Stimulated activated CD8-positive, alpha-beta memory T cell treated with anti-CD3 and anti-CD28 coated beads, Interleukin-7, amount 100 ng/mL, for 48 hours (primary cell): Measurements from ENCODE around the gene ACTL7A.
"Not testable (repeated sequence)": the region's sequence is repeated elsewhere in the genome, so short reads cannot be mapped to it uniquely, and the experiment has no call there.

ENCODE experiments used
- DNase-seq, 2 donors: peaks; one replicate each; pipeline ENCODE4 v3.0.0-alpha.2; 2020; ENCODE audit warnings: low read depth in 1 of 2; ENCODE audit errors: extremely low read depth in 1 of 2

ACTL7A gene

DNA sequence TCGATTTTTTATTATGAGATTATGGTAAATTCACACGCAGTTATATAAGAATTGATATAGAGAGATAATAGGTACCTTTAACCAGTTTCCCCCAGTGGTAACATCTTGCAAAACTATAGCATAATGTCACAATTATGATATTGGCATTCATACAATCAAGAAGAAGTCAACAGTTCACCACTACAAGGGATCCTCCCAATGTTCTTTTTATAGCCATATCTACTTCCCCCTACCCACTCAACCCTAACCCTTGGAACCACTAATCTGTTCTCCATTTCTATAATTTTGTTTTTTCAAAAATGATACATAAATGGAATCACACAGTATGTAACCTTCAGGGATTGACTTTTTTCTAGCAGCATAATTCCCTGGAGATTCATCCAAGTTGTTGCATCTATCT lies 16.1 kb upstream of the ACTL7A start:
- DNase-seq: no peak

DNA sequence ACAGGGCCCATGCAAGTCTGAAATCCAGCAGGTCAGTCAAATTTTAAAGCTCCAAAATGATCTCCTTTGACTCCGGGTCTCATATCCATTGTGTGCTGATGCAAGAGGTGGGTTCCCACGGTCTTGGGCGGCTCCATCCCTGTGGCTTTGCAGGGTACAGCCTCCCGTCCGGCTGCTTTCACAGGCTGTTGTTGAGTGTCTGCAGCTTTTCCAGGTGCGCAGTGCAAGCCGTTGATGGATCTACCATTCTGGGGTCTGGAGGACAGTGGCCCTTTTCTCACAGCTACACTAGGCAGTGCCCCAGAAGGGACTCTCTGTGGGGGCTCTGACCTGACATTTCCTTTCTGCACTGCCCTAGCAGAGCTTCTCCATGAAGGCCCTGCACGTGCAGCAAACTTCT lies 13.8 kb upstream of the ACTL7A start:
- not testable (repeated sequence) for DNase-seq

DNA sequence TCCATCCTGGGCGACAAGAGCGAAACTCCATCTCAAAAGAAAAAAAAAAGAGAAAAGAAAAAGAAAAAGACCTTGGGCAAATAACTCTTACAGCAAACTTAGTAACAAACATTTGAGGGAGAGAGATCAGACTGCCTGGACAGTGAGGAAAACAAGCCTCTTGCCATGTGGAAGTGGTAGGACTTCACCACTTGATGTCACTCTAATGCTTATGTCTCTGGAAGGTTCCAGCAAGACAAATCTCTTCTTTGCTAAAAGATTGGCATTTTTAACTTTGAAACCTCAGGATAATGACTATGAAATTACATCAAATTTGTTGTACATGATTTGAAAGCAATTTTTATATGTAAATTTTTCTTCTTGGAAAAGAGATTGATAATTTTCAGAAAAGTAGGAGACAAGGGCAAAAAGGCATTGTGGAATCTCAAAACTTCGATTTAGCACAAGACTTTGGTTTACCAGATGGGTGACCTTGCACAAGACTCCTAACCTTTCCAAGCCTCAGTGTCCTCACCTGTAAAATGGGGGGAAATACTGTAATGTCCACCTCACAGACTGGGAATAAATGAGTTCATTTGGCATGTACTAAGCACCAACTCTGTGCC lies 11.7 kb upstream of the ACTL7A start:
- DNase-seq: no peak

DNA sequence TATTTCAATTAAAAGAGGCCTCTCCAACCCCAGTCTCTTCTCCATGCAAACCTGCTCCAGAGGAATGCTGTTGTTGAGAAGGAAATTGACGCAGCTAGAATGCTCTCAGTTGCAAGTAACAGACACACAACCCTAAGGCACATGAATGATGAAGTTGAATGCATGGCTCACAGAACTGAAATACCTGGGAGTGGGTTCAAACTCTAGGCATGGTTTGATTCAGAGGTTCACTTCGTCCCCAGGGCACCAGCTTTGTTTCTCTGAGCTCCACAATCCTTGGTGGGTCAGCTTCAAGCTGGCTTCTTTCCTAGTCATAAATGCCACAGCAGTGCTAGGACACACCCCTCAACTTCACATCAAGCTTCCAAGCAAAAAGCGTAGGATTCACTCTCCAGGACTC lies 10.9 kb upstream of the ACTL7A start:
- DNase-seq: no peak

DNA sequence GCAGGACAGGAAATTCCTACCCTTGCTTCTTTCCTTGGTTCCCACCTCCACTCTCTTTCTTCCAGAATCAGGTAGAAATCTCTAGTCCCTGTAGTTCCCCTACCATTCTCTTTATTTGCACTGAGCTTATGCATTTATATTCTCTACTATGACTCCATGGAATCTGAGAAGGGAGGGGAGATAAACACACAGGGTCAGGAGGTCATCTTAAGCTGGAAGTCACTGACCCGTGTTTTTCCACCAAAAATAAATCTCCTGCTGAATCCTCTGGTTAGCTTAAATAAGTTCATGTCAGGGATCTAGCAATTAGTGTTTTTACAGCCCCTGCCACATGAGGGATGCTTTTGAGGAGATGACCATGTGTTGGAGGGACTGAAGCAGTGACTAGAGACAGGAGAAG lies 10.0 kb upstream of the ACTL7A start:
- DNase-seq: no peak

DNA sequence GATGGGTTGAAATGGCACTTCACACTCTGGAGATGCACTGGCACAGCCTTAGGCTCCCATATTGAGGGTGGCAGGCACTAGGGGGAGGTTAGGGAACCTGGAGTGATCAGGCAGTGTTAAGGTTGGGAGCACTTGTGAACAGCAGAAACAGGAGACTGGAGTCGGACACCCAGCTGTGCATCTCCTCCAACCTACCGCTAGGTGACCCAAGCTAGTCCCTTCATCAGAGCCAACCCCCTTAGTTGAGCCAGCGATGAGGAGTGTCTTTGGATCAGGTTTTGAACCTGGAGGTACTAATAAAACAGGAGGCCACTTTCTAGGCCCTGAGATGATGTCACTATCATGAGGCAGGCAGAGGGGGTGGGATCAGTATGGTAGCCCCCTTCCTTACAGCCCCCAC lies 8.0 kb upstream of the ACTL7A start:
- DNase-seq: no peak

DNA sequence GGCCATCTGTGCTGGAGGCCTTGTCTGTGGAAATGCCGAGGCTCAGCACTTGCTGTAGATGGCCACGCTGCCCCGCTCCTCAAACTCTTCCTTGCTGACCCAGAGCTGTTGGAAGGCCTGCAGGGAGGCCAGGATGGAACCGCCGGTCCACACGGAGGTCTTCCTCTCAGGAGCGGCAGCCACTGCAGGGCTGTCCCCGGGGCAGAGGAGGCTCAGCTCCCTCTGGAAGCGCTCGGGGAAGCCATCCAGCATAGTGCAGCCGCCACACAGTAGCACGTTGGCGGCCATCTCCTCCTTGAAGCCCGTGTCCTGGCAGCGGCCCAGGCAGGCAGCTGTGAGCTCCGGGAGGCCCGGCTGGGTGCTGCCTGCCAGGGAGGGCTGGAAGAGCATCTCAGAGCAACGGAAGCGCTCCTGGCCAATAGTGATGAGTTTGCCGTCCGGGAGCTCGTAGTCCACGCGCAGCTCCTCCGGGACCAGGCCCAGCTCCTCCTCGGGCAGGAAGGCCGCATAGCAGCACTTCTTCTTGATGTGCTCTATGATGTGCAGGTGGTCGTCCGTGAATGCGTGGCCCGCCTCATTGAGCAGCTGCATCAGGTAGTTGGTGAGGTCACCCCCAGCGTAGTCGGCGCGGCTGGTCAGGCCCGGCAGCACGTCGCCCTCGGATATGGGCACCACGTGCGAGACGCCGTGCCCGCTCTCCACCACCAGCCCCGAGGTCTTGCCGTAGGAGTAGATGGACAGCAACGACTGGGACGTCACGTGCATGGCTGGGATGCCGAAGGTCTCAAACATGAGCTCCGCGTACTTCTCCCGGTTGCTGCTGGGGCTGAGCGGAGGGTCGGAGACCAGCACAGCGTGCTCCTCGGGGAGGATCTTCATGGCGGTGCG lies 7.2 kb upstream of the ACTL7A start:
- DNase-seq: no peak

DNA sequence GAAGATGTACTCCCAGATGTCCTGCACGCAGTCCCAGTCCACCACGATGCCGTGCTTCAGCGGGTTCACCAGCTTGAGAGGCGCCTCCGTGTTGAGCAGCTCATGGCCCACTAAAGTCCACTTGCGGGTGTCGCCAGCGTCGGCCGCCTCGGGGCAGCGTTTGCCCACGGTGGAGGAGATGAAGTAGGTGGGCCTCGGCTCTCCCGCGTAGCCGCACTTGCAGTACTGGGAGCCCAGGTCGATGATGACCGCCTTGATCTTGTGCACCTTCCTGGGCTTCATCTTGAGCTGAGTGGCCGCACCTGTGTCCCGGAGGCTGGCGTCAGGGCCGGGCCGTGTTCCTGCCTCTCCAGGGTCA lies 6.6 kb upstream of the ACTL7A start:
- no peak for DNase-seq

DNA sequence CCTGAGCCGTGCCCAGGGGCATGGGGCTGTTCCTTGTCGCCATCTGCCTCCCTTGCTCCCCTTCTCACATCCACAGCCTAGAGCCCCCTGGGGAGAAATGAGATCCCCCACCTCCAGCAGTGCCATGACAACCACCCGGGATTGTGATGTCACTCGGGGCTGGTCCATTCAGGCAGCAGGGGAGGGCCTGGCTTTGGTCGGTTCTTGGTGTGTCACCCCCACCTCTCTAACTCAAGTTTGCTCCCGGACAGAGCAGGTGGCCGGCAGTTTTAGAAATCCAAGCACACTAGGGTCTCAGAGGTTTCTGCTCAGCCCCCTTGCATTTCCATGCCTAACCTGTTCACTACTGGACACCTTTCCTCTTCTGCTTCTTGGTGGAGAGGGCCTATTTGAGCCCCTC lies 6.2 kb upstream of the ACTL7A start, which contains the start of gene ACTL7B:
ACTL7B (minus strand) TSS at position 99 of the 400 bp plus-strand sequence; CDS start at position 43, 56 bp downstream.
- no peak for DNase-seq

DNA sequence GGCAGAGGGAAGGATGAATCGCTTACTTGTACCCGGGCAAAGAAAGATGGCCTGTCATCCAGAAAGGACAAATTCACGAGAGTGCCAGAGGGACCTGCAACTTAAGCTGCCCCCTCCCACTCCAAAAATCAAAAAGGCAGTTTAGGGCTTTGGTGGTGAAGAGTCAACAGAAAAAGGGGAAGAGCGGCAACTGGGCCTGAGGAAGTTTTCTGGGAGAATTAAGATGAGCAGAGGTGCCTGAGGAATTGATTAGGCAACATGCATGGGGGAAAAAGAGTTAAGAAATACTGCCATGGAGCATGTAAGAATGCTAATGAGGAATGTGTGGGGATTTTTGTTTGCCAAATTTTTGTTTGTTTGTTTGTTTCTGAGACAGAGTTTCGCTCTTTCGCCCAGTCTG lies 4.5 kb upstream of the ACTL7A start:
- DNase-seq: no peak

DNA sequence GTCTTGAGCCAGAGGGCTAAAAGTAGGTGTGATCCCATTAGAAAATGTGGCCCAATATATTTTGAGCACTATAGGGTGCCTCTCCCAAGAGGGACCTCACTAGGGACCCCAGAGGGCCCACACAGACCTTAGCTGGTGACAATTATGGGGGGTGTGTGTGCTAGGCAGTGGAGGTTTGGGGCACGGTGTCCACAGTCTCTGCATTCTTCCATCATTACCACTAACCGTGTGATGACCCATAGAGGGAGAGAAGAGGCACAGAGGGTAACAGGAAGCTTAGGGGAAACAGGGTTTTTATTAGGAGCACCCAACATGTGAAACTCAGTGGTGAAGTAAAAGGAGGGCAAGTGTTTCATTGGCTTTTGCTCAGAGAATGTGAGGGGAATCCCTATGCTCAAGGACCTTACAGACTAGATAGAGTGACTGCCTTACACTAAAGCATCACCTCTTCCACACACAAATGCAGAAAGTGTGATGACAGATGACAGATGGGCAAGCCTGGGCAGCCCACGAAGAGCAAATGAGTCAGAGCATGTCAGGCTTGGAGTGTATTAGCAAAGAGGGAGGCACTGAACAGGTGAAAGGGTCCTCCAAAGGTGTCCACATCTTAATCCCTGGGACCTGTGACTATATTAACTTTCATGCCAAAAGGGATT lies 2.5 kb upstream of the ACTL7A start:
- no peak for DNase-seq

DNA sequence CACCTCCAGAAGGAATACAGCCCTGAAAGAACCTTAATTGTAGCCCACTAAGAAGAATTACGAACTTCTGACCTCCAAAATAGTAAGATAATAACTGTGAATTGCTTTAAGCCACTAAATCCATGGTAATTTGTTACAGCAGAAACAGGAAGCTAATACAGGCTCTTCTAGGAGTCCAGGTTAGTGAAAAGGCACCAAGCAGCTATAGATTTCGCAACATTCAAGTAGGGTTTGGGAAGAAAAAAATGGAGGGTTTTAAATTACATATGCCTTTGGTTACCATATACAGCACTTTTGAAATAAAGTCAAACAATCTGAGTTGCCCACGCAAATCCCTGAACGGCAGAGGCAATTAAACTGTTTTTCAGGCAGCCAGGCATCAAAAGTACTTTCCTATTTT lies 1.7 kb upstream of the ACTL7A start:
- no peak for DNase-seq

DNA sequence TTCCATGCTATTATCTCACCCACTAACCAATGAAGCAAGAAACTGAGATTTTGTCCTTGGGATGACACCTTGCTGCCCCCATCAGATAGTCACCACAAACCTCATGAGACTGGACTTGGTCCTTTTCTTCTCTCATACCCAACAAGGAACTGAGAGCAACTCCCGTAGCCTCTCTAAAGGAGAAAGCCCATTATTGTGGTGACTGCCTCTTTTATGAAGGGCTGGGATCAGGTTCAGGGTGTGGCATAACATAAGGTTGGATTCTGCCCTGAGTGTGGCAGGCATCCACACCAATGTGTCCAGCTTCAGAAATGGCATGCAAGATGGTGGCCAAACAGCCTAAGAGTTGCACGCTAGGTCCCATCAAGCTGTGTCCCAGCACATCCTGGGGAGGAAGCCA lies 1.3 kb upstream of the ACTL7A start:
- no peak for DNase-seq

DNA sequence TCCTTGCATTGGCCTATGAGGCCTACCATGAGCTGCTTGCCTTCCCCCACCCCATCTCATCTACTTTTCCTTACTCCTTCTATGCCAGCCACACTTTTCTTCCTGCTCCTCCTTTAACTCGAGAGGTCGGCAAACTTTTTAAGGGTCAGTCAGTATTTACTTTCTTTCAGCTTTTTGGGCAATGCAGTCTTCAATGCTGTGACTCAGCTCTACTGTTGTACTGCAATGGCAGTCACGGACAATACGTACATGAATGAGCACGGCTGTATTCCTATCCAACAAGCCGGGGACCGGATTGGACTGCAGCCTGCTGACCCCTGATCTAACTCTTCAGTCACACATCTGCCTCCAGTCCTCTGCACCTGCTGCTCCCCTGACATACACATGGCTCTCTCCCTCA lies 602 bp upstream of the ACTL7A start:
- no peak for DNase-seq

DNA sequence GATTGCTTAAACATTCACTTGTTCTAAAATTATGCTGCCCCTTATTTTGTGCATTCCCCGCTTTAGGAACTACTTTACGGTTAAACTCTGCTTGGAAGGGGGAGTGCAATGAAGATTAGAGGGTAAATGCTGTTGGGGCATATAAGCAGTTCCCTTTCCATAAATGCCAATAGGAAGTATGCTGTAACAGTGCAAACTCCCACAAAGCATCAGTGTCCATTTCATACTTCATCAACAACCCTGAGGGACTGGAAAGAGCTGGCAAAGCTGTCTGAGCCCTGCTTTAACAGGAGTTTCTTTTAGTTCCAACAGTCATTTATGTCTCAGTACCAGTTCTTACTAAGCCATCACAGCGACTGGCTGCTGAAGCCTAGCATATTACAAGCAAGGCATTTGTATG lies 1.8 kb downstream of the ACTL7A start:
- no peak for DNase-seq

DNA sequence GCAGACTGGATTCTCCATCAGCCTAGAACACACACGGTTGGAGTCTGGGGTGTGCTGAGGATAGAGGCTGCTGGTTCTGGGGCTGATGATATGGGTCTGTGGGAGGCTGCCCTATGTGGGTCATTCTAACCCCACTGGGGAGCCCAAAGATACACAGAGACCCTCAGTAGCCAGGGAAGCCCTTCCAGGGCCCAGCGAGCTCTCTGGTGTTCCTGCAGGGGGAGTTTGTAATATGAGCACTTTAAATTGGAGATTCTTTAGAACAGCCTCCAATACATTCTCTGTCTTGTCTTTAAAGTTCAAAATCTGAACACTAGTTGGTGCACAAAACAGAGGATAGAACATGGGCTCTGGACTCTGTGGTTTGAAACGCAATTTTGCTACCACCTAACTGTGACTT lies 2.4 kb downstream of the ACTL7A start:
- DNase-seq: no peak

DNA sequence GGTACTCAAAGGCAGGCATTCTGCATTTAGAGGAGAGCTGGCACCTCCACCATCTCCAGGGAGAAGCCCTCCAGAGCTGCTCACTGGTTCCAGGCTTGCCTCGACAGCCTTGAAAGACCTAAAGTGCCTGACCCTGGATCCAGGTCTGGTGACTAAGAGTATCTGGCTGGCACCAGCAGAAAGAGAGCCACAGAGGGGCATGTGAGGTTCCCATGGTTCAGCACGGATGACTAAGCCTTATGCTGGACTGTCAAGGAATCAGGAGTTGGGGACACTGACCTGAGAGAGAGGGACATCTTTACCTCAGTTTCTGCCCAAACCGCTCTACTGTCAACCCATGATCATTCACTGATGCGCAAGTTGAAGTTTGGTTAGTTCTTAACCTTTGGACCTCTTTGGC lies 3.0 kb downstream of the ACTL7A start:
- DNase-seq: no peak

DNA sequence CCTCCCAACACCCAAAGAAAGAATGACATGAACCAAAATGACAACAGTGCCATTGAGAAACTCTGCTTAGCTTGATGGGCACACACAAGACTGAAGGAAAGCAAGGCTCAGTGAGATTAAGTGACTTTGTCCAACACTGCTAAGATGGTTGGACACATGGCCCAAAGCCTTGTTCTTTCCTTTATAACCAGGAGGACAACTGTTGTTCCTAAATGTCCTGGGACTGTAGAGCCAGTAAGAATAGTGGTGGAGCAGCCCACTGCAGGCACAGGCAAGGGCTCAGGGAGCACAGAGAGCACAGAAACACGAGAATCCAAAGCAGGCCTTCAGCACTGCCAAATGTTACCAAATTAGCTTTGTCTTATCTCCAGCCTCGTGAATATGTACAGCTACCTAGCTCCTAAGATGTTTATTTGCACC lies 3.9 kb downstream of the ACTL7A start:
- DNase-seq: no peak

DNA sequence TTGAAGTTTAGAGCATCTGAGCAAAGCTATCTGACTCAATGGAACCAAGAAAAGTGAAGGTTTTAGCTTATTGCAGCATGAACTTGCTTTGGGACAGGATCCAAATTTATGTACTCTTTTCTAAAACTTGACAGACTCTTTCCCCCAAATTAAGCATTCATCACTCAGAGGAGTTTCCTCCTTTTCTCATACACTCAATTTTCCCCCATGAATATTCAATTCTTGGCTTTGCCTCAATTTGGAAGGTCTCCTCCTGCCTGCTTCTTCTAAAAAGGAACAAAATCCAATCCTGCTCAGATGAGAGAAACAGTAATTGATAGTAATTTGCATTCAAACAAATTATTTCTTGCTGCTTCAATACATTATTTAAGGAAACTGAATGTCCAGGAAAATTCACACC lies 5.0 kb downstream of the ACTL7A start:
- DNase-seq: no peak

DNA sequence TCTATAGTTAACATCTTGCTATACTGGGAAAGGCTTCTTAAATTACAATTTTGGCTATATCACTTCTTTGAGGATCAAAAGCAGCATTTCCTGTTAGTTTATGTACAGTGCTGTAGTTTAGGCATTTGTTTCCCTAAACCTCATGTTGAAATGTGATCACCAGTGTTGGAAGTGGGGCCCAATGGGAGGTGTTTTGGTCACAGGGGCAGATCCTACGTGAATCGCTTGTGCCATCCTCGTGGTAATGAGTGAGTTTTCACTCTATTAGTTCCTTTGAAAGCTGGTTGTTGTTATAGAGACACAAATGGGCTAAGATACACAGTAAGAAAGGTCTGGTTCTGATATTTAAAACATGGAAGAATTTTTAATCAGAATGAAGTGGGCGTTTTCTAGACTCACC lies 5.8 kb downstream of the ACTL7A start:
- DNase-seq: no peak

DNA sequence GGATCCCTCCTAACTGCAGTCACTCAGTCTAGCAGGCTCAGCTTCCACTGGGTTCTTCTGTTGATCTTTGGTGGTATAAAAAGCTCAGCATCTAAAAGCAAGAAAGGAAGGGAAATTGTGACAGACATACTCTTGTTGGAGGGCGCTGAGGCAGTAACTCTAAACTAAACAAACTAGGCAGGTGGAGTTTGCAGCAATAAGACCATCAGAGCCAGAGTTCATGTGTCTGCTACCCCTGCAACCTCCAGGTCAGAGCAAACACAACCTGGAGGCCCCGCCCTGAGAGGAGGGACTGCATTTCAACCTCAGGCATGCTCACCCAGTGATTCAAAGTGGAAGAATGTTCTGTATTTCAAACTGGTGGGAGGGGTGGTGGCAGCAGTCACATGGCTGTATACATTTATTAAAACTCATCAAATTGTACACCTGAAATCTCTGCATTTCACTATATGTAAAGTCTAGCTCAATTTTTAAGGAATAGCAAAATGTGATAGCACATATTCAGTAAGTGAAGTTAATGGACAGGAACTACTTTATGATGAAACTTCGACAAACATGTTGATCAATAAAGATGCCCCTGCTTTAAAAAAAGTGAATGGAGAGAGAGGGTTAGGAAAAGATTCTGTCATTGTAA lies 7.1 kb downstream of the ACTL7A start:
- DNase-seq: no peak
